GM12801 (cell line): ENCODE results near the gene EIF4E3.

Source experiments
- CTCF ChIP-seq: IDR thresholded peaks from one replicate; pipeline ENCODE4 v1.5.1; 2011; ENCODE audit warnings: control low read depth; ENCODE audit not compliant: insufficient read length; ENCODE audit errors: extremely low read depth

Gene EIF4E3

DNA sequence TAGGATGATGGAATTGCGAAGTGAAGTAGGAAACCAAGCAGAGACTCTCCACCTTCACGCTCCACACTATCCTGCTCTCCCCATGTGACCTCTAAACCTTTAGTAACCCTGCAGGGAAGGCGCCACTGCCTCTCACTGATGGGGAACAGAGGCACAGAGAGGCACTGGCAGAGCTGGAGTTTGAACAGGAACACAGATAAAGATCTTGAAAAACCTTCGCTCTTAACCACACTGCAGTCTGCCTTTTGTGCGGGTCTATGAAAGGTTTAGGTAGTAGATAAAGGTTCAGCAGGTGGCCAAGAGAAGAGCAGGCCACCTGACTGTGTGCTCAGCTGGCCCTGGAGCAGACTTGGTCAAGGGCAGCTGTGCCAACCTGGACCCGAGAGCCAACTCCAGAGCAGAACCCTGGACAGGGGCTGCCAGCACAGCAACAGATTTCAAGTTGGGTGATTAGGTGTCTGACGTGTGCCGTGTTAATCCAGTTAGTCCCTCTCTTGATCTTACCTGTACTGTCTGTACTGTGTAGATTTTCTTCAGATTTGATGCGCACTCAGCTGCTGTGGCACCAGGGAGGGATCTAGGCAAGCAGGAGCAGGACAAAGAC, 15.2 kb downstream of the EIF4E3 start:
- TF ChIP-seq CTCF: no peak

DNA sequence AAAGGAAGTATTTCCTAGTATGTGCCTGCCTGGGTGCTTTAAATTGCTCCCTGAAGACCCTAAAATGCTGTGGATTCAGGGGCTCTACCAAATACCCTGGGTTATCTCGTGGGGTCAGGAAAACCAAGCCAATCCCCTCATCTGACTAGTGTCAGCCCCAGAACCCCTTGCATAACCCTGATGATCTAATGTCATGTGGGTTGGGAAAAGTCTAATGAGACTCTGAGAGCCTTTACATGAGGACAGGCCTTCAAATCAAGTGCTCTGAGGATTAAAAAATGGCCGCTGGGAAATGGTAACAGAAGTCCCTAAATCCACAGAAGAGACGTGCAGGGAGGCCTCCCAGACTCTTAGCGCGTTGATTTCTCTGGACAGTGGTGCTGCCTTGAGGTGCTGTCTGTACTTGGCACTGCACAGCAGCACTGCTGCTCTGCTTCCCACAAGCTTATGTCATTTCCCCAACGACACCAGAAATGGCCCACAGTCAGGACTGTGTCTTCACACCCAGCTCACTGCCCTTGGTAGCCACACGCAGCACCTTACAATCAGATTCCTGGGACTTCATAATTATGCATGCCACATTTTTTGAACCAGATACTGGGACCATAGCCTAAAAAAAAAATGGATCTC, 16.6 kb downstream of the EIF4E3 start:
- no peak for TF ChIP-seq CTCF

- TF ChIP-seq CTCF: no peak
Observed at GRCh38 chr3:71707595-71707994, 17.6 kb downstream of the EIF4E3 start.

GRCh38 chr3:71705681-71706080, 19.5 kb downstream of the EIF4E3 start:
- TF ChIP-seq CTCF: no peak

- TF ChIP-seq CTCF: no peak
Observed at GRCh38 chr3:71704915-71705314, 20.3 kb downstream of the EIF4E3 start.

- no peak for TF ChIP-seq CTCF
Observed at GRCh38 chr3:71703797-71704196, 21.4 kb downstream of the EIF4E3 start.

DNA sequence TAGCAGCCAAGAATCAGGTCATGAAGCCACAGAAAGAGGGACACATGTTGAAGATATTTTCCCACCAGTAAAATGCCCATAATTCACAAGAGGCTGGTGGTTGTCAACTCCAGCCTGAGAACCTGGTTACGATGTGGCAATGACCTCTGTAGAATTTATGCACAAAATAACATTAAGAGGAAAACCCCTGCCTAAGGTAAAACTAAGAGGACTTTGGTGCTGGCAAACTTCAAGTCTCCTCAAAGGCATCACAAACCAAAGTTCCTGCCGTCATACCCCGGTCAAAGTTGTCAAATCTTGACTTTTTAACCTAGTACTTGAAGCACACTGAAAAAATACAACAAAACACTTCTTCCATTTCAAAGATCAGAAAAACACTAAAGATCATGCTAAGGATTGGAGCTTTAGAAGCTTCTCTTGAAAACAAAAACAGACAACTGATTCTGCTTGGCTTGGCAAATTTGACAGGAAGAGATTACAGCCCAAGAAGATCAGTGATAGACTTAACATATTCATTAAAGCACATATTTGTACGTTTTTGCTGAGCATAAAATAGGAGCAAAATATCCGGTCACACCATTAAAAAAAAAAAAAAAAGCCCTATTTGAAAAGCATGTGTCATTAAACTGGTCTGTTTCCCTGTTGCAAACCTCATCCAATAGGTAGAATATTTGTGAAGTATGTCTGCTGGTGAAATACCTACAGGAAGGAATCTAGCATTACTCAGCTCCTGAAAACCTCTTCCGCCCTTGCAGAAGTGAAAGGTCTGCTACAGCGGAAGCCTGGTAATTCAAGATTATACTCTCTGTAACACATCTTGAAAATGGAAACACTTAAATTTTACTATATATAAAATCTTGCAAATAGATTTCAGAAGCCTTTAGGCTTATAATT, 22.8 kb downstream of the EIF4E3 start:
- no peak for TF ChIP-seq CTCF
